G401 (cell line): ENCODE results near the gene SCMH1. TPM values are rescaled to one million over a fixed set of nuclear protein-coding genes. Genes with fewer than 3 reads are reported as not detected.
A peak's percentile ranks its signal among the peaks of the same experiment; 100 is the strongest.

ENCODE experiments used
- DNase-seq: peaks from one replicate; pipeline ENCODE4 v3.0.0-alpha.2; 2015; ENCODE audit warnings: low spot score
- in situ Hi-C: cut with HindIII; loops from 2 replicates; pipeline ENCODE4 v1.10.0; 2016; ENCODE audit warnings: low sequenced_read_pairs, mixed read lengths
- total RNA-seq: library from RNA; depleted of rRNA; stranded (reverse); fragments of >200 nt; shearing (Covaris generic); gene quantifications from 2 replicates; pipeline ENCODE4 v1.2.3, GENCODE V29; 2014

SCMH1 gene
- total RNA-seq, 1 experiment from 2014 or later: 39.7 TPM

DNA sequence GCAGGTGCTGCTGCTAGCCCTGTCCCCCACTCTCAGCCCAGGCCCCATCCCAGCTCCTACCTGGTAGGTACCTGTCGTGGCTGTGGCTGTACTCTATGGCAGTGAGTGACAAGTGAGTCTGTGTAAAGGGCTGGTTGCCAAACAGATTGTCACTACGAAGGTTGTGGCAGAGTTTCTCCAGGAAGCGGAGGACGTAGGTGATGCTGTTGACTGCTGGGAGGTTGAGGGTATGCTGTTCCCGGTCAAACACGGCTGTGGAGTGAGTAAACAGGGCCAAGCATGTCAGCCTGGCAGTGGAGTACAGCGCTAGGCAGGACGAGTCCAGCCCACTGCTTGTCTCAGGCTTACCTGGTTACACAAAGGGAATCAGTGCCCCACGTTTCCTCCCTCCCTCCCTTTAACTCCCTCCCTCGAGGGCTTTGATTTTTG, 195.7 kb downstream of the SCMH1 start:
- in situ Hi-C loops: no loop called here
- peak; percentile 49 for DNase-seq

DNA sequence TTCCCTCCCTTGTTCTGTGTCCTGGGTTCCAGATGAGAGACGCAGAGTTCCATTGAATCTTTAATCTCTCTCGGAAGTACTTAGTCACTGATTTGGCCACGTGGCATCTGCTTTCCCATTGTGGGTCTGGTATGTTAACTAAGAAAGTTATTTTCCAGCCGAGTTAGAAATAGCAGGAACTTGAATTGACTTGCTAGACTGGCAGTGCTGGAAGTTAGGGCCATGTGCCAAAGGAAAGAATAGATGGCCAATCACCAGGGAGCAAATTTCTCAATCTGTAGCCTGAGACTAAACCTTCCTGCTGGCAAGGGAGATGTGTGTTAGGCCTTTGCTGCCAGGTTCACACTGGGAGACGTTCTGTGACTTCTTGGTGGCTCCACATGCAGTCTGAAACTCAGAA, 196.4 kb downstream of the SCMH1 start:
- in situ Hi-C loops: no loop called here
- DNase-seq: peak; percentile 91

DNA sequence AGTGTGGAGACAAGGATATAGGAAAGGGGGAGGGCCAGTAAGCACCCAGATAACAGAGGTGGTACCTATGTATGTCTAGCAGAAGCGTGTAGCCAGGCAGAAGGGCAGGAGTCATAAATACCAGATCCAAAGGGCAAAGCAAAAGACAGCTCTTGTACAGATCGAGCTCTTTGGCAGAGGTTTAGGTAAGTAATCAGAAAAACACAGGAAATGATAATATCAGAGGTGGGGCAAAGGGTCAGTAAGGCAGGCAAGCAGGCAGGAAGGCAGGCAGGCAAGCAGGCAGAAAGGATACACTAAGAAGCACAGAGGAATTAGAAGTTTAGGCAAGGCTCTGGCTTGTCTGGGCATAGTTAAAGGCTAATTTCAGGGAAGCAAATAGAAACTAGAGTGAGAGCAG, 197.9 kb downstream of the SCMH1 start:
- no peak for DNase-seq
- in situ Hi-C loops: no loop called here

DNA sequence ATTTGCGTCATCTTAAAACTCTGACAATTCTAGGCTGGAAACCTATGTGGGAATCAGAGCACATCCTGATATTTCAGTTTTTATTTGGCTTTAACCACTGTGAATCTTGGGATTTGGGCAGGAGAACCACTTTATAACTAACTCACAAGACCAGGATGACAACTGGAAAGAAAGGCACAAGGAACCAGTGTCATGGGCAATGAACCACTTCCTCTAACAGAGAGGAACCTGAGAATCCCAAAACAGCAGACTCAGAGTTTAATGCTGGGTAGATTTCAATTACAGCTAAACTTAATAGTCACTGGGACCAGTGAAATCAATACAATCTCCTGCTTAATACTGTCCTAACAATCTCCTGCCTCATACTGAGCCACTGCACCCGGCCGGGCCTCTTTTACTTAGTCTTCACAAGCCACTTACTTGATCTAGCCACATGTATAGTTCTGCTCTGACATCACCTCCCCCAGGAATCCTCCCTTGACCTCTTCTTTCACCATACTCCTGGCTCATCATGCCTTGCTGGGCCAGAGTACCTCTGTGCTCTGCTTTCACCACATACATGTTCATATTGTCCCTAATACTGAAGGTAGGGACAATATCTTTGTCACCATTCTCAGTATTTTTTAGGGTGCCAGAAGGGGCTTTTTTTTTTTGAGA, 200.4 kb downstream of the SCMH1 start:
- DNase-seq: no peak
- in situ Hi-C loops: no loop called here

DNA sequence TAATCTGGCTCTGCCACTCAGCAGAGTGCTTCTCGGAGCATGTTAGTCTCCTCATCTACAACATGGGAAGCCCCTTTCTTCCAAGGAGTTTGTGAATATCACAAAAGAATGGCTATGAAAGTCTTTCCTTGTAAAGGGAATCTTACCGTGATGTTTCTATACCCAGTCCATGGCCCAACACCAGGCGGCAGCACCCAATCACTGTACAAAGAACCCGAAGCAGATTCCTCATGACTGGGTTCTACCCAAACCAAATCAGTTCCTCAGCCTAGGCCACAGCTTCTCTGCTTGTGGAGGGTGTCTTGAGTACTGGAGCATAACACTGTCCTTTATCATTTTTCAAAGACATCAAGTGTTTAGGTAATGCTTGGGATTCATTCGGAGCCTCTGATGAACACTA, 204.0 kb downstream of the SCMH1 start:
- DNase-seq: no peak
- in situ Hi-C loops: no loop called here

DNA sequence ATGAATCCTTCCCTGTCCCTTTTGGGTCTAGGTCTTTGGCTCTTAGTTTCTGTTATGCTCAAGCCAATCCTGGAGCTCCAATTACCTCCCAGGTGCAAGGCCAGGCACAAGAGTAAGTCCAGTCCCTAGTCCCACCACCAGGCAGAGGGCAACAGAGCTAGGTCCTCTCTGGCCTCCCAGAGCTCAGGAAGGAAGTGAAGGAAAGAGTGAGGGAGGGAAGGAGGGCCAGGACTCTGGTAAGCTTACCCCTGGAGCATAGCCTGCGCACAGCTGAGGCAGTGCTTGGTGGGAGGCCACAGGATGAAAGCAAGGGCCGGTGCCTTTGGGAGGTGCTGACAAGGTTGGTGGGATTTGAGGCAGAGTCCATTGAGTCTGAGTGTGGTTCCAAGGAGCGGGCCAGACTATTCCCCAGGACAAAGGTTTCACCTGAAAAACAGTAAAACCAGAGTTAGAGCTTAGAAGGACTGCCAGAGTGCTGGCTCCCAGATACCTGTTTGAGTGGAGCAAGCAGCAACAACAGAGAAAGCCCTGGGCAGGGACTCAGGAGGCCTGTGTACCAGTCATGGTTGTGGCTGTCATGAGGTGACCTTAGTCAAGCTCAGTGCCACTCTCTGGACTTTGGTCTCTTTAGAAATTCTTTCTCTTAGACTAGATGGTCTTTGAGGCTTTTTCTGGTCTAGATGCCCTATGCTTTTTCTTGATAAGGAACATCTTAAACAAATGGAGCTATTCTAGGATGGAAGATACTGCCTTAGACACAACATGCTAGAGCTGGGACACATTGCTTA, 204.8 kb downstream of the SCMH1 start:
- no peak for DNase-seq
- in situ Hi-C loops: no loop called here

DNA sequence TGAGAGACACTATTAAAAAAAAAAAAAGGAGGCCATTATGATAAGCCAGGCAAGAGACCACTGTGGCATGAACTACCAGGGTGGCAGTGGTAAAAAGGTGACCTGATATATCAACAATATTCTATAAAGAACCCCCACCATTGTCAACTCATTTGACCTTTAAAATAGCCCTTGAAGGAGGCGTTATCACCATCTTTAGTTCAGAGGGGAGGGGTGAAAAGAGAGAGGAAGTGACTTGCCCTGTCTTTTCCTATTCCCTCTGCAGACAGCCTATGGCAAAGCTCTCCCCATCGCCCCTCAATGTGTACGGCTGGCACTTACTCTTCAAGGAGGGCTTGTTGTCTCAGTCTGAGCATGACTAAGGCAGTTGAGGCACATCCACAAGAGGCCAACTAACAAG, 208.8 kb downstream of the SCMH1 start:
- in situ Hi-C loops: no loop called here
- no peak for DNase-seq

DNA sequence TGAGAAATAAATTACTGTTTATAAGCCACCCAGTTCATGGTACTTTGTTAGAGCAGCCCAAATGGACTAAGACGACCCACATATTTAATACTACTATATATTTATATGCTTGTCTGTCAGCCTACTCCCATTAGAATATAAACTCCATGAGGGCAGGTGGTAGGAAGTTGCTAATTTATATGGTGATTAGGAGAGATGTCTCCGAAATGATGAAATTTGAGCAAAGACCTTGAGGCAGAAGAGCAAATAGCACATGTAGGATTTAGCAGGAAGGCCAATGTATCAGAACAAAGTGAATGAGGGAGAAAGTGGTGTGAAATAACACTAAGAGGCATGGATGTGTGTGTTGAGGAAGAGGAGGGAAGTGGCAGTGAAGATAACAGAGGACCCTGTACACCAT, 210.0 kb downstream of the SCMH1 start:
- in situ Hi-C loops: no loop called here
- no peak for DNase-seq

DNA sequence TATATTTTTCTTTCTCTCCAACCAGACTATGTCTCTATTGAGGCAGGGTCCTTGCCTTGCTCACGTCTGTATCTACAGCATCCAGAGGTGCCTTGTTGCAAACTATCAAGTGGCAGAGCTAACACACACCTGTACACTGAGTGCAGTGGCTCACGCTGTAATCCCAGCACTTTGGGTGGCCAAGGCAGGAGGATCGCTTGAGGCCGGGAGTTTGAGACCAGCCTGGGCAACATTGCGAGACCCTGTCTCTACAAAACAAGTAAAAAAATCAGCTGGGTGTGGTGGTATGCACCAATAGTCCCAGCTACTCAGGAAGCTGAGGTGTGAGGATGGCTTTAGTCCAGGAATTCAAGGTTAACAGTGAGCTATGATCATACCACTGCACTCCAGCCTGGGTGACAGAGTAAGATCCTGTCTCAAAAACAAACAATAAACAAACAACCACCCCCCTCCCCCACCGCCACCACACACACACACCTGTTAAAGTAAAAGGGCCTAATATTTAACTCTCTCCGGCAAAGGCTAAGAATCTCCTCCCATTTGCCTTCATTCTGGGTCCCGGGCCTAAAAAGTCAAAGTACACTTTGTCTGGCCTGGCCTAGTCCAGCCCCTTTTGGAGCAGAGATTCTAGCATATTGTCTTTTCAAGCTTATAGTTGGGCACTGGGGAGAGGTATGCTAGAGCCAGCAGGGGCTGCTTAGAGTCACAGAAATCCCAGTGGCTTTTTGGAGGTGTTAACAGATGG, 211.1 kb downstream of the SCMH1 start:
- no peak for DNase-seq
- in situ Hi-C loops: no loop called here

DNA sequence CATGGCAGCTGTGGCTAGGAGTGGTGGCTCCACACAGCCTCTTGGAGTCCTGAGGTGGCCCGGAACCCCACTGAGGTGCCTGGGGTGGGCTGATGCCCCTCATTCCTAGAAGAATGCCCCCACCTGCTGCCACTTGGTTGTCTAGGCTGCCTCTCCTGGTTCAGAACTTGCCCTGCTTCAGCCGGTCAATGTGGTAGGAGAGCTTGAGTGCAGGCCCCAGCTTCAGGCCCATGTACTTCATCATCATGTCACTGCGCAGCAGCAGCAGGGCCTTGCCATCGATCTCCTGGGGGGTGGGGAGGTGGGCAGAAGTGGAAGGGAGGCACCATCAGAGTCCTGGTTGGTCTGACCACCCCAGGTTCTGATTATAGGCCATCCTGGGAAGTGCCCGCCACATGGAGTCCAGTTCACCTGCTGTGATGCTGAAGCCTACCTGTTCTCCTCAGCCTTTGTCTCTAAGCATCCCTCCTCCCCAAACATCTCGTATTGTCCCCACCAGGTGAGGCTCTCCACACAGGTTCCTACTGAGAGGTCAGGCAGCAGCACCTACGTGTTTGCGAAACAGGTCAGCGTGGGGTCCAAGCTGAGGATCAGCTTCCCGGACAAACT, 214.0 kb downstream of the SCMH1 start:
- no peak for DNase-seq
- in situ Hi-C loops: no loop called here

DNA sequence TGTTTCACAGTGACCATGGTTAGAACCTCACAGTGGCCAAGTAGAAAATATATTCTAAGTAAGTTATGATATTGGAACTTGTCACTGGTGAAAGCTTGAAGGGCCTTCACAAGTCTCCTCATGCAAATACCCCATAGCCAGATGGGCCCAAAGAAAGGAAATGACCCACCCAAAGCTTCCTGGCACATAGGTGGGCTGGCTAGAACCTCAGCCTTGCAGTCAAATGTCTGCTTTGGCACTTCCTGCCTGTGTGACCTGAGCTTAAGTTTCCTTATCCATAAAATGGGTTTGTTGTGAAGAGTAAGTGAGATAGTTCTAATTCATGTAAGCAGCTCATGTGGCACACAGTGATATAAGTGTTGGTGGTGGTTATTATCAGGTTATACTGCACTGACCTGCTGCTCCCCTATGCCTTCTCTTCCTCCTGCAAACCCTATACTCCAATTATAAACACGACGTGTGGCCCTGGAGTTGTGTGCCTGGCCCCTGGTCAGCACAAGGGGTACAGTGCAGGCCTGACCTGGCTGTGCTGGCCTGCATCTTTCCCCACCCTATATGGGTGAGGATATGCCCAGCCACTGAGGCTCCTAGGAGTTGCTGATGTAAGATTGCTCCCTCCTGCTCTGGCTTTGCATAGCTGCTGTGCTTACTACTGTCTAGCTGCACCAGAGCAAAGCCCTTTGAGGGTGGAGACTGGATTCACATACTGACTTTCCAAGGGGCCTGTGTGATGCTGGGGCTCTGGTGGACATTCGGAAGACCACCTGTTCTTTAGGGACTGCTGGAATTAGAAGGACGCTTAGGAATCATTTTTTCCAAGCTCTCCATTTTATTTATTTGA, 215.9 kb downstream of the SCMH1 start:
- no peak for DNase-seq
- in situ Hi-C loops: no loop called here

DNA sequence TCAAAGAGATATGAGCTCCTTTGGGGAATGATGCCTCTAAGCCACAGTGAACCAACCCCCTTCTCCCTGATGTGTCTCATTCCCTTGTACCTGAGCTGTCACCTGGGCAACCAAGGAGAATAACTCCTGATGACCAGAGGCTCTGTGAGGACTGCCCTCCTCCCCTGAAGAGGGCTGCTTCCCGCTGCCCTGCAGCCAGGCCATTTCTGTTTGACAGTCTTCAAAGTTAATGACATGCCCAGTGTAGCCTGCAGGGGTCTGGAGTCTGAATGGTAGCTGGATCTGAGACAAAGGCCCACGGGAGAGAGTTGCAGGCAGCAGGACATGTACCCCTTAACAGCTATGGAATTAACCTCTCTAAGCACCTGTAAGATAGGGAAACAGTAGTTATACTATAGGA, 217.2 kb downstream of the SCMH1 start:
- no peak for DNase-seq
- in situ Hi-C loops: no loop called here

DNA sequence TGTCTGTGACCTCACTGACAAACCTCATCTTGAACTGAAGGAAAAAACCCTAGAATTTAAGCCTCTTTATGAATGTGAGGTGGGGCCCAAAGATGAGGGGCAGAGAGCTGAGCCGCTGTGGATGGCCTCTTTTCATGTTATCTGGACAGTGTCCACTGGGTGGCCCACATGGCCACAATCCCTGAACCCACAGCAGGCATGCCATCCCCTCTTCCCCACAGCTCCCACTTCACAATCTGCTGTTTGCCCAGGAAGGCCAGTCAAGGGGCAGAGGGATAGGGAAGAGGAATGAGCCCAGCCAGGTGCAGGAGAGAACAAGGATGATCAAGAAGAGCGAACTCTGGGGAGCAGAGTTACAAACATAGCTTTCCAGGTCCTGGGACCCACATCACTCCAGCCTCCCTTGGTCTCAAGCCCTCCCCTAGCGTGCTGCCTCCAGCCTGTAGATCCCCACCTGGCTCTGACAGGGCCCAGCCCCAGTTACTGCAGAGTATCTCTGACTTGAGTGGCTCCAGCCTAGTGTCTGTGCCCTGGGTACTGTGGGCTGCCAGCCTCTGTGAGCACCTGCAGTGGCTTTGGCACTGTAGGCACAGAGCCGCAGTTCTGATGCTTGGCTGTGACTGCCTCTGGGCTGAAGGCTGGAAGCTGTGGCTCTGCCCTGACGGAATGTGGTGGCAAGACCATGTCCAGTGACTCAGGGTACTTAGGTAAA, 218.7 kb downstream of the SCMH1 start:
- no peak for DNase-seq
- in situ Hi-C loops: no loop called here

DNA sequence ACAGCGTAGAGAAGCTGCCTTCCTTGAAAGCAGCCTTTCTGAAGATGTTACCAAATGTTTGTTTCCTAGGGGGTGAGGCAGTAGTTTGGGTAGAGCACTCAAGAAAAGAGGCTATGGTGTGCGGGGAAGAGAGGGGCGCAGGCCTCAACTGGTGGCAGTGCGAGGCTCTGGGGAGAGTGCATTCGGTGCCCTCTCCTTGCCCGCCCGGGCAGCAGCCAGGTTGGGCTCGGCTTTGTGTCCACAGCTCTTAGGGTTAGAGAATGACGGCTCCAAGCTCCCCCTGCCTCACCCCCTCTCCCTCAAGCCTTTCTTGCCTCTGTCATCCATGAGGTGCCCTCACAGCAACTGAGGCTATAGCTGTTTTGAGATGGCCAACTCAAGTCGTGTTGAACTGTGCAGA, 219.7 kb downstream of the SCMH1 start:
- DNase-seq: no peak
- in situ Hi-C loops: no loop called here

DNA sequence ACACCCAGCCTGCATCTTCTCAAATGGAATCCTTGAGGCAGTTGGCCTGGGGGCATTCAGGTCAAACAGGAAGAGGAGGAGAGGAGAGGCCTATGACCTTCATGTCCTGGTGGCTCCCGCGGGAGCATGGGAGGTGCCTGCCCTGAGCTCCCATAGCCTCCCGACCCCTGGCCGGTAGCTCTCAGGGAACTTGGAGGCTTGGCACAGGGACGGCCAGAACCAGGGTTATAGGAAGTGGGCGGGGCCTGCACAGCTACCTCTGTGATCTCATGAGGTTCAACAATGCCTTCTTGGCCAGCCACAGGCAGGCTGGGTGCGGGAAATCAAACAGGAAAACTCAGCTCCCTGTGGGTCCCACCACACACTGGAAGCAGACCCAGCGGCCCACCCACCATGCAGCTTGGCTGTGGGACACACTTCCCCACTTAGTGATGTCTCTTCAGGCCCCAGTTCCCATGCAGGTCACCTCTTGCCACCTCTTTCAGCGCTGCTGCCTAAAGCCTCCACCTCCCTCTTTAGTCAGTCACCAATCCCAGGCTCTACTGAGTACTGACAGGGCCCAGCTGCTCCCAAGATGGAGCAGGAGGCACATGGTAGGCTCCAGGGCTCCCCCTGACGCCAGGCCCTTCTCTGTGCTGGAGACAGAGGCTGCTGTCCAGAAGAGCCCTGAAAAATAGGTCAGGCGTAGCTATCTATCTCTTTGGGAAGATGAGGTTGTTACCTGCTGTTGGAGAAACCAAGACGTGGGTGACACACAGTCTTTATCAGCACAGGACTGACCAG, 220.4 kb downstream of the SCMH1 start, which contains the start of gene SLFNL1:
Gene SLFNL1 (minus strand): TSS at position 200 of the 783 bp plus-strand sequence. CDS start 1,065 bp downstream, outside the sequence.
- DNase-seq: peak; percentile 35
- in situ Hi-C loops: no loop called here

DNA sequence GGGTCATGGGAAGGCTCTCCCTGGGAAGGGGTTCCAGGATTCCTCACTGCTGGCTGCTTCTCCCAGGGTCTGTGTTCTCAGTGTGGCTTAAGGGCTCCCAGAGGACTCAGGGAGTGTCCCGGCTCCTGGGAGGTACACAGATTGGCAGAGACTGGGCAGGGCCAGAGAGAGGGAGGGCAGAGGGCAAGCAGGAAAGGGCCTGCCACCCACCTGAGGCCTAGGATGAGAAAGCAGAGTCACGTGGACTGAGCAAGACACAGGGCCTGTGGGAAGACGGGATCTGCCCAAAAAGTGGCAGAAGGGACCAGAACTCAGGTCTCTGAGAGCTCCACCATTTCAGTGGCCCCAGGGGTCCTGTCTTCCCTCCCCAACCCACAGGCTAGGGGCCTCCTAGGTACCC, 221.5 kb downstream of the SCMH1 start:
- DNase-seq: no peak
- in situ Hi-C loops: no loop called here

DNA sequence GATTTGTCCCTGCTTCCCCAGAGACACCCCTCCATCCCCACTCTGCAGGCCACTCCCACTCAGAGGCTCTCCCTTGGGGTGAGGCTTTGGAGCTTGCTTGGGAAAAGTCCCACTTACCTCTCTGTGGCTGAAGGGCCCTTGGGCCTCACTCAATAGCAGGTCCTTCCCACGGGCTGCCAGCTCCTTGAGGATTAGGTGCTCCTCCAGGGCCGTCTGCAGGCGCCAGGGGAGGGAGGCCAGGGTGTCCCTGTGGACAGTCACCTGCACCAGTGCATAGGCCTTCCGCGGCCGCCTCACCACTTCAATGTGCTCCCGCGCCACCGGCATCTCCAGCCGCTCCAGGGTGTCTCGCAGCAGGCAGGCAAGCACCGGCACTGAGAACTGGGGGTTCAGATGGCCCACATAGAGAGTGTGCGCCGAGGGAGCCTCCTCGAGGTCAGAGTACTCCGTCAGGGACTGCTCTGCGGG, 222.0 kb downstream of the SCMH1 start:
- DNase-seq: no peak
- in situ Hi-C loops: no loop called here
